IPS-NIHi11 (cell line): ENCODE data around the gene JCAD.
"Not testable (repeated sequence)": the region's sequence is repeated elsewhere in the genome, so short reads cannot be mapped to it uniquely, and the experiment has no call there.

ENCODE experiments used
- DNase-seq: peaks from one replicate; pipeline ENCODE4 v3.0.0; 2012; ENCODE audit warnings: mixed read lengths, low spot score

JCAD gene, protein sequence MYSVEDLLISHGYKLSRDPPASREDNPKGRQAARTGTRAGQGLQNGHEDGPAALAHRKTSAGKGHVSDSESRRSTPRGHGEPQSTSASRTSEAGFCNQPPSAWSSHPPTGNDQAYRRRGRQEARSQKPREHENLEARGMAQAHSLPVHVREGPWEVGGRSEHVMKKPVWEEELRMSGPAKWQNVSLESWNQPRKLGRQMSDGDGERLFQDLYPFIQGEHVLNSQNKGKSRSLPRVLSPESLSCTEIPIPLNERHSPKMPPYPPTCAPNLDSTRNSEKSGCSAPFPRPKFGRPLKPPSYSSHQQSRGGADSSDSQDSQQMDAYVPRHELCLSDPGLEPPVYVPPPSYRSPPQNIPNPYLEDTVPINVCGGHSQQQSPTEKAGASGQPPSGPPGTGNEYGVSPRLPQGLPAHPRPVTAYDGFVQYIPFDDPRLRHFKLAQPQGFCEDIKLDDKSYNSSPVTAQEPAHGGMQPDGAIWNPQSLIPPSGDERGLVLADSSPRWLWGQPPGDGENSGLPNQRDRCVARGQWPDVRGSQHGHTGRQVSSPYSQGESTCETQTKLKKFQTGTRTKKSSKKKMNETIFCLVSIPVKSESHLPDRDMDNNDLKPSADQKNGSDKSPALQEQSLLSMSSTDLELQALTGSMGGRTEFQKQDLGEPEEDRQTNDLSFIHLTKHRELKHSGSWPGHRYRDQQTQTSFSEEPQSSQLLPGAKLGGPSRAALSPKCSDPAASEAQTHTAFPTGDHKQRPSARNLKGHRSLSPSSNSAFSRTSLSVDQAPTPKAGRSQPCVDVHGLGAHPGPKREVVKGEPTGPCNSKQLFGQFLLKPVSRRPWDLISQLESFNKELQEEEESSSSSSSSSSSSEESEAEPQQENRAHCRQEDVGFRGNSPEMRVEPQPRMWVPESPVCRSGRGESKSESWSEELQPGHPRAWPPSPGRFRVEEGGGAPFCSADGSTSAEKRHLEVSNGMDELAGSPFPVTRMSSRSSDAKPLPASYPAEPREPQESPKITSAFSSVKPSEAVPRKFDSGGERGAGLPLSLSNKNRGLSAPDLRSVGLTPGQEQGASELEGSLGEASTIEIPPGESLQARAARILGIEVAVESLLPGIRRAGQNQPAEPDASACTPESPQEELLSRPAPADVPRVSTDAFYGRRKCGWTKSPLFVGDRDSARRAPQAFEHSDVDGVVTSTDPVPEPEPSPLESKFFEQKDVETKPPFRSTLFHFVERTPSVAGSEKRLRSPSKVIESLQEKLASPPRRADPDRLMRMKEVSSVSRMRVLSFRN (N-terminal part only)

GRCh38 chr10:30059209-30060107 is at the start of gene JCAD:
JCAD (minus strand) TSS chr10:30059586; CDS start chr10:30047812, 11,774 bp downstream.
- peak; percentile 91 for DNase-seq

DNA sequence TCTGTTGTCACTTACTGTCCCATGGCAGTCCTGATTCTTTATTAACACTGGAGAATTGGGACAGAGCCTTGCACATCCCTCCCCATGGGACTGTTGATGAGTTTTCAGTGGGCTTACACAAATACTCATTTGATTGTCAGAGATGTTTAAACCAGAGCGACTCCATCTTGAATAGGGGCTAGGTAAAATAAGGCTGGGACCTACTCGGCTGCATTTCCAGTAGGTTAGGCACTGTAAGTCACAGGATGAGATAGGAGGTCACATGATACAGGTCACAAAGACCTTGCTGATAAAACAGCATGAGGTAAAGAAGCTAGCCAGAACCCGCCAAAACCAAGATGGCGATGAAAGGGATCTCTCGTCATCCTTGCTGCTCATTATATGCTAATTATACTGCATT is 47.6 kb upstream of the JCAD start:
- DNase-seq: no peak

DNA sequence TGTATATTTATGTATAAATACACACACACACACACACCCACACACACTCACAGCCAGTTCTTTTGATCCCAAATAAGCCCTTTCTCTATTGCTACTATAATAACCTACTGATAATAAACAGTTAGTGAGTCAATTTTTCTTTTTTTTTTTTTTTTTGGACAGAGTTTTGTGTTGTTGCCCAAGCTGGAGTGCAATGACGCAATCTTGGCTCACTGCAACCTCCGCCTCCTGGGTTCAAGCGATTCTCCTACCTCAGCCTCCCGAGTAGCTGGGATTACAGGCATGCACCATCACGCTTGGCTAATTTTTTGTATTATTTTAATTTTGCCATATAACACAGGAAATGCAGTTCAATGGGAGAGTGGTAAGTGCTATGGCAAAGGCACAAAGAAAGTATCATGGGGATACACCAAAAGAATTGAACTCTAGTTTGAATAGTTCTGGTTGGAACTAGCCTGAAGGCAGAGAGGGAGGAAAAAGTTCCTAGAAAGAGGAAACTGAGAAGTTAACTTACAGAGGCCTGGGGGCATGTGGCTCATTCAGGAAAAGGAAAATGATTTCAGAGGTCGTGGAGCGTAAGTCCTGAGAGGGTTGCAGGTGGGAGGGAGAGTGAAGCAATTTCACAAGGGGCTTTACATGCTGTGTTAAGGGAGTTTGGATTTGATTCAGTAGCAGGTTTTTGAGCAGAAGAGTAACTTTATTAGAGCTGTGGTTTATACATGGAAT is 44.4 kb upstream of the JCAD start:
- no peak for DNase-seq

DNA sequence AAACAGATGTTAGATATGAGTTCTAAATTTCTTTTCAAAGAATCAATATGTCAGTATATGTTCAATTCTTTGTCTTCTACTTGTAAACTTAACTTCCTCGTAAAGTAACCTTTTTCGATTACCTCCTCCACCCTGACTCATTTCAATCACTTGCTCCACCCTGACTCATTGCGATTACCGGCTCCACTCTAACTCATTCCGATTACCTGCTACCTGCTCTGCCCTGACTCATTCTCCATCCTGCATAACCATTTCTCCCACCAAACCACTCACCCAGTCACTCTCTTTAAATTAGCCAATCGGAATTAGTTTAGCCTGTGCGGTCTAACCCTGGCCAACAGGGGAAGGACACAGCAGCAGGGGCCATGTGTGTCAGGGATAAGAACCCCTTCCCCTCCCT is 40.3 kb upstream of the JCAD start:
- DNase-seq: not testable (repeated sequence)

DNA sequence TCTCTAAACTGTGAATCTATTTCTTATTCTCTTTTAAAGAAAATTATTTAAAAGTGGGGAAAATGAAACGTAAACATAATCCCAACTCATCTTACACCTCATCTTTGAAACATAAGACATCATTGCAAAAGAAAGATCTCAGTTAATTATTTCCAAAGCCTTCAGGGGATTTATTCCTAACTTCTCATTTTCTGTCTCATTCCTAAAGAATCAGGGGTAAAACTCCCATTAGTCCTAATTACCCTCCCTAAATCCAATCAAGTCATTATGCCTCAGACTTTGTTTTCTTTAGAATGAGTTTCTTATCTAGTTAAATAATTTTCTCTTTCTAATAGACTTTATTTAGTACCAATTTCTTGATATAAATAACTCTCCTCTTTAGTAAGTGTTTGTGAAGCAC is 39.7 kb upstream of the JCAD start:
- no peak for DNase-seq

GRCh38 chr10:30098629-30099028 is 39.2 kb upstream of the JCAD start:
- DNase-seq: no peak

- DNase-seq: no peak
These were observed 37.2 kb upstream of the JCAD start for GRCh38 chr10:30096564-30096963.

DNA sequence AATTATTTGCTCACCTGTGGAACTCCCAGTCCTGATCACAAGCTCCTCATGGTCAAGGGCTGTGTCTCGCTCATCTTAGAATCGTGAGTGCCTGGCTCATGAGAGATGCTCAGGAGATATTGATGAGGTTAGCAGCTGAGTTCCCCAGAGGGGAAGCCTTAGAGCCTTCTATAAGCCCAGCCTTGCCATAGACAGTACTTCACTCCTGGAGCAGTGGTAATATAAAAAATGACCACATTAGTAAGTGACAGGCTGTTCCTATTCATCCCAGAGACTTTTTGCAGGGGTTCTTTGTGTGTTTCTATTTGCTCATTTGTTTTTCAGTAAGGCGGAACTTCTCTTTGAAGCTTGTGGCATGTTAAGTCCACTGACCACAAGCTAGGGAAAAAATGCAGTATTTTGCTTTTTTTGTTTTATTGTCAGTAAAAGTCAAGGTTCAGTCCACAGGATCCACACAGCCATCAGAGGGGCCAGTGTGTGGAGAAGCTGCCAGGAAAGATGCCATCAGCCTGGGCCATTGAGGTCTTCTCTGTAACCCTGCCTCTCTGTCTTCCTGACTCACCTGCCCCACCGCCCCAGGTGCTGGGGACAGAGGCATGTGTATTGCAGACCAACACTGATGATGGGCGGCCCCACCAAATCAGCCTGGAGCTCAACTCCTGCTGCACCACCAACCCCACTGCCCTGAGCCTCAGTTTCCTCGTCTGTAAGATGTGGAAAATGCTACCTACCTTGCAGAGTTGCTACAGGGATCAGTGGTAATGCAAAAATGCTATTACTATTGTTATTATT is 36.4 kb upstream of the JCAD start:
- DNase-seq: no peak

- no peak for DNase-seq
These were observed 35.2 kb upstream of the JCAD start for GRCh38 chr10:30094601-30095000.

- no peak for DNase-seq
These were observed 34.0 kb upstream of the JCAD start for GRCh38 chr10:30093303-30093950.

GRCh38 chr10:30092151-30092790 is 32.9 kb upstream of the JCAD start:
- DNase-seq: no peak

DNA sequence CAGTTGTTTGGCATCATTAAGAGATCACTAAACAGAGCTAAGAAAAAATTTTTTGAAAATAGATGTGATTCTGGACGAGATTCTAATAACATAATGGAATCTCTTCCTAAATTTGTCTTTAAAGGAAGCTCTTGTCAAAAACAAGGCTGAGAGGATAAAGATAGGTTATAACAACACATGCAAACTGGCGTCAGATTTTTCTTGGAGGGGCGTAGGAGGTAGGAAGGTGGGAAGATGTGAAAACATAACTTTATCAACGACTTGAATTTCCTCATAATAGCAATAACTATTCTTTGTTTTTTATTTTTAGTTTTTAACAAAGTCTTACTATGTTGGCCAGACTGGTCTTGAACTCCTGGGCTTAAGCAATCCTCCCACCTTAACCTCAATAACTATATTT is 31.8 kb upstream of the JCAD start:
- no peak for DNase-seq

DNA sequence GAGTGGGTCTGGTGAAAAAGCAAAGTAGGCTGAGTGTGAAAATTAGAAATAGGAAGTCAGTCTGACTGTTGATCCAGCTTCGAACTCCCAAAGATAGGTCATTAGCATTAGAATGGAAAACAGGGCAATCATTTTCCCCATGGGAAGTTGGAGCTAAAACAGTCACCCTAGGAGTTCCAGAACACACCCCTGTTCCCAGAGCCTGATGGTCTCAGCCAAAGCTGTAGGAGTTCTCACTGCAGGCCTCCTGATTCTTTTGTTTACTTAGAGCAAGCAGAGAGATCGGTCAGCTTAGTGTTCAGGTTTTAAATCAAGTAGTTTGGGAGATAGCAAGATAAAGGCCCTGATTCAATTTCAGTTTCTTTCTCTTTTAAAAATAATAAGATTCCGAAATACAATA is 28.8 kb upstream of the JCAD start:
- peak; percentile 54 for DNase-seq

GRCh38 chr10:30083934-30084333 is 24.5 kb upstream of the JCAD start:
- no peak for DNase-seq

GRCh38 chr10:30081182-30081581 is 21.8 kb upstream of the JCAD start:
- no peak for DNase-seq

GRCh38 chr10:30080161-30080560 is 20.8 kb upstream of the JCAD start:
- DNase-seq: no peak

GRCh38 chr10:30079408-30079807 is 20.0 kb upstream of the JCAD start:
- no peak for DNase-seq

DNA sequence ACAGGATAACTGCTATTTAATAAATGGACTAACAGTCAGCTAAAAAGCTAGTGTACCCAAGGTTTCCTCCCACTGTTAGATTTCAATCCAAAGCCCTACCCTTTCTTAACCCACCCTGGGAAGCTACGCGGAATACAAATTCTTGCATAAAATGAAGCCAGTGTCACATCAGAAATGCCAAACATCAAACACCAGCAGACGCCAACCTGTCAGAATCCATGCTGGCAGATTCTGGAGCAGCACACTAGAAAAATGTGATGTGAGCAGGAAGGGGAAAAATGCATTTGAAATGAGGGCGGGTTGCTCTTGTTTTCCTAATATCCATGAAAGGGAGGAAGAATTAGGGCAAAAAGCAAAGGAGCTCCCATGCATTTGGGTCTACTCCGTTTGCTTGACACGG is 16.1 kb upstream of the JCAD start:
- no peak for DNase-seq

- no peak for DNase-seq
These were observed 15.5 kb upstream of the JCAD start for GRCh38 chr10:30074933-30075332.
